CD4-positive, alpha-beta T cell treated with Interleukin-4 for 1 hour (primary cell): ENCODE results near the gene CAMK2A.
"Not testable (repeated sequence)": the region's sequence is repeated elsewhere in the genome, so short reads cannot be mapped to it uniquely, and the experiment has no call there.

ENCODE experiments used
- DNase-seq, 2 donors: peaks; one replicate each; pipeline ENCODE4 v3.0.0-alpha.2; 2020 to 2022

The CAMK2A gene

DNA sequence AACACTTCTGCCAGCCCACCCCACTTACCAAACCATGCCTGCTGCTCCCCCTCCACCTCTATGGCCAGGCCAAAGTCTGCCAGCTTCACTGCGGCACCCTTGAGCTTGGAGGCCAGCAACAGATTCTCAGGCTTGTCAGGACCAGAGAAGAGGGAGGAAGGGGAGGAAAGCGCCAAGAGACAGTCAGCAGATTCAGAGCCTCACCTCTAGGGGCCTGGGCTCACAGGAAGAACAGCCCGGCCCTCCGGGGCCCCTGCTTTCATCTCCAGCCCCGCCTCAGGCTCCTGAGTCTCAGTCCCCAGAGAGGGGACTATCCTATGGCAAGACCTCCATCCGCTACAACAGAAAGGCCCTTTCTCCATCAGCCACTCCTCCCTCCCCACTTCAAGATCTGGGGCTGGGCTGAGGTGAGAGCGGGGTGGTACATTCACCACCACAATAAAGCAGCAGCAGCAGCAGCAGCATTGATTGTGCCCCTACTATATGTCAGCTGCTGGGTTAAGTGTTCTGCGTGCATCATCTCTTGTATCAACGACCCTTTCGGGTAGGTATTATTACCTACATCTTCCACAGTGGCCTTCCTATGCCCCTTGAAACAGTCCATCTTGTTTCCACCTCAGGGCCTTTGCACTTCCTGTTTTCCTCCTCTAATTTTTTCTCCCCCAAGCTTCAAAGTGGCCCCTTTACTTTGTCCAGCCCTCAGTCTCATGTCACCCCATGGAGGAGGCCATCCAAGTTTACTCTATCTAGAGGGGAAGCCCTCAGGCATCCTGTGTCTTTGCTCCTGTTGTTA is 36.0 kb downstream of the CAMK2A start:
- DNase-seq, result no peak

DNA sequence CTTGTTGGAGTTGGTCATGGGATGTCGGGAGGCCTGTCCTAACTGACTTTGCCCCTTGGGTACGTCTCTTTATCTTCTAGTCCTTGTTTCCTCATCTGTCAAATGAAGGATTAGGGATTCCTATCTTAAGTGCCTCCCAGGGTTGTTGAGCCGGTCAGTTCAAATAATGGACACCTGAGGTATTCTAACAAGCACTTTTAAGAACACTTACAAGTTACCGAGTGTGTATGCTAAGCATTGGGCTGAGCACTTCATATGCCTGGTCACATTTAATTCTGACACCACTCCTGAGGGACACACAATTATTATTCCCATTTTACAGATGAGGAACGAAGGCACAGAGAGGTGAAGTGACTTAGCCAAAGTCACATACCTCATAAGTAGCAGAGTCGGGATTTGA is 37.1 kb downstream of the CAMK2A start:
- no peak for DNase-seq

DNA sequence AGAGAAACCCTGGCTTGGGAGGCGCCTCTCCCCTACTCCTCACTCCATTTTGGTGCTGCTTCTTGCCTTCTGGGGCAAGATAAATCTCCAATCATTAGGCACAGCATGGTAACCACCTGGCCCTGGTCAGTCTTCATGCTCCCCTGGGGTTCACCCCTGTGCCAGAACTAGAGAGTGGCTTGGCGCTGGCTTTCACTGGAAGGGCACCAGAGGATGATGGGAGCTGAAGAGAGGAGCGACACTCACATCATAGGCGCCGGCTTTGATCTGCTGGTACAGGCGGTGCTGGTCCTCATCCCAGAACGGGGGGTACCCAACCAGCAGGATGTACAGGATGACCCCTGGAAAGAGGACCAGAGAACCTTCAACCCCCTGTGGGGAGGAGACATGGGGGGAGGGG is 38.1 kb downstream of the CAMK2A start:
- no peak for DNase-seq

DNA sequence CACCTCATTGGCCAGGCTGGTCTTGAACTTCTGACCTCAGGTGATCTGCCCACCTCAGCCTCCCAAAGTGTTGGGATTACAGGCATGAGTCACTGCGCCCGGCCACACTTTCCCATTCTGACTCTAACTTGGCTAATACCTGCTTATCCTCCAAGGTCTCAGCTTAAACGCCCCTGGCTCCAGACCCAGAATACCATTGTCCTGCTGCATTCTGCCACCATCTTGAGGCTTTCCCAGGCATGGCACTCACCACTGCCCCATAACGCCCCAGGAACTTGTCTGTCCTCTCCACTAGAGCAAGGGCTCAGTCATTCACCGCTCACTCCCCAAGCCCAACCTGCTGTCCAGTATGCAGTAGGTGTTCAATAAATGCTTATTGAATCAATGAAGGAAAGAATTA is 39.8 kb downstream of the CAMK2A start:
- no peak for DNase-seq

DNA sequence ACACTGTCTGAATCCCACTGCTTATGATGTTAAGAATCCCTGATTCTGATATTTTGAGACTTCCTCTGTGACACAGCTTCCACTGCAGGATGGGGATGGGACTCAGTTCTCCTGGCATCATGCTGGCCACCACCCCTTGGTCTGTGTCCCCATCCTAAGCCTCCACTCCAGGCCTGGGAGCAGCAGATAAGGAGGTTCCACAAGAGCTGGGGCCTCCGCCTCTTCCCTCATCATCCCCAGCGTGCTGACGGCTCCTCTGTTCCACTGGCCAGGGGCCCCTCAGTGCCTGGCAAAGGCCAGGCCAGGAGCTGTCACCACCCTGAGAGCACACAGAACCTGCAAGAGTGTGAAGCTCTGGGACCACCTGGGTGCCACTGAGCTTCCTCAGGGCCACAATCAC is 40.6 kb downstream of the CAMK2A start:
- DNase-seq, result no peak

DNA sequence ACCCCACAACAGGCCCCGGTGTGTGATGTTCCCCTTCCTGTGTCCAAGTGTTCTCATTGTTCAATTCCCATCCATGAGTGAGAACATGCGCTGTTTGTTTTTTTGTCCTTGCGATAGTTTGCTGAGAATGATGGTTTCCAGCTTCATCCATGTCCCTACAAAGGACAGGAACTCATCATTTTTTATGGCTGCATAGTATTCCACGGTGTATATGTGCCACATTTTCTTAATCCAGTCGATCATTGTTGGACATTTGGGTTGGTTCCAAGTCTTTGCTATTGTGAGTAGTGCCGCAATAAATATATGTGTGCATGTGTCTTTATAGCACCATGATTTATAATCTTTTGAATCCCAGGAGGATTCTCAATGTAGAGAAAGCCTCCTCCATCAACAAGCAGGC is 41.1 kb downstream of the CAMK2A start:
- not testable (repeated sequence) for DNase-seq

DNA sequence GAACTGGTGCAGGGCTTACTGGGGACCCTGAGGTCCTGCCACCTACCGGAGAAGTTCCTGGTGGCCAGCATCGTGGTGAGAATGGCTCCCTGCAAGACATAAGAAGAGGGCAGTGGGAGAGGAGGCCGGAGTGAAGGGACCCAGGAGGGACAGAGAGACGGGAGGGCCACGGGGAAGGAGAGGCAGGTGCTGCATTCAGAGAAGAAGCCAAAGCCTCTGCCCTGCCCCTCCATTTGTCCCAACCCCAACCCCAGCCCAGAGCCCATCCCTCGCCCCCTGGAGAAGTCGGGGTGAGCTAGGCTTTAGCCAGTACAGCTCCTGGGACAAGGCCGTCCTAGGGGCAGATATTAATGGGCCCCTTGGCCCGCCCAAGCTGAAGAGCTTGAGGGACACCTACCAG is 41.8 kb downstream of the CAMK2A start:
- no peak for DNase-seq

DNA sequence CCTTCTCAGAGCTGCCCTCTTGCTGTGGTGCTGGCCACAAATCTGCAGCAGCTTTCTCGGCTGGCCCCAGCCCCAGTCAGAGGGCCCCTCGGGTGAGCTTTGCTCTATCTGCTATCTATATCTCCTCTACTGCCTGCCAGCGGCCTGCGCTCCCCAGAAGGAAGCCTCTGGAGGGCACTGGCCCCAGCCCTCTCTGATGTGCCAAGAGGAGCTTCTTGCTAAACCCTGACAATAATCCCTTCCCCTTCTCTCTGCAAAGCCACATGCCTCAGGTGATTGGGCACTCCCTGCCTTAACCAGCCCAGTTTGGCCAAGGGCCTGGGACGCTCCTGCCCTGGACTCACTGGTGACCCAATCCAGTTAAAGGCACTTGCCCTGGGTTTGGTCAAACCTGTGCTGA is 42.7 kb downstream of the CAMK2A start:
- DNase-seq, result no peak

DNA sequence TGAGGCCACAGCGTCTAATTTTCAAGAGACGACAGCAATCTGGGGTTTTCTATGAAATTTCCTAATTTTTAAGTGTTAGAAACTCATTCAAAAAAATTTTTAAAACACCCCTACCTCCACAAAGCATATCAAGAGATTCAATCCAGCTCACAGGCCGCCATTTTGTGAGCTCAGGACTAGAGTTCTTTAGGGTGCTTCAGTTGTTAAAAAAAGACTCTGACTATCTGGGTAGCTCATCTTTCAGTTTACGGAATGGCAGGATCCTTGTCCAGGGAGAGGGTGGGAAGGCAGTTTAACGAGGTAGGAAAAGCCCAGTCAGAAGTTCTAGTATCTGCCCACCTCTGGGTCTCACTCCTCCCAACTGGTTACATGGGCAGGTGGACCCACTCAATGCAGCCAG is 43.1 kb downstream of the CAMK2A start:
- no peak for DNase-seq

DNA sequence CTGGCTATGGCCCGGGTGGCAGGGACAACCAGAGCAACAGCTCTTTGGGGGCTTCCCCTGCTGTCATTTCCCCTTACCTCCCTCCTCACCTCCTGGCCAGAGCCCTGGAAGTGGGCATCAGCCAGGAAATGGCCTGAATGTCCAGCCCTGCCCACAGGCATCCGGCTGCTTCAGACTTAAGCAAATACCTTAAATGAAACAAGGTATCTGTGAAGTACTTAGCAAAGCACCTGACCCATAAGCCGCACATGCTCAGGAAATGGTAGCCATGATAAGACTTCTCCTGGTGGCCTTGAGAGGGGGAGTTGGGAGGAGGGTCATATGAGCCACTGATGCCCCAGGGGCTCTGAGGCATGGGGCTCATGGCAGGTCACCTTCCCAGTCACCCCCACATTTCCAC is 43.8 kb downstream of the CAMK2A start:
- no peak for DNase-seq

DNA sequence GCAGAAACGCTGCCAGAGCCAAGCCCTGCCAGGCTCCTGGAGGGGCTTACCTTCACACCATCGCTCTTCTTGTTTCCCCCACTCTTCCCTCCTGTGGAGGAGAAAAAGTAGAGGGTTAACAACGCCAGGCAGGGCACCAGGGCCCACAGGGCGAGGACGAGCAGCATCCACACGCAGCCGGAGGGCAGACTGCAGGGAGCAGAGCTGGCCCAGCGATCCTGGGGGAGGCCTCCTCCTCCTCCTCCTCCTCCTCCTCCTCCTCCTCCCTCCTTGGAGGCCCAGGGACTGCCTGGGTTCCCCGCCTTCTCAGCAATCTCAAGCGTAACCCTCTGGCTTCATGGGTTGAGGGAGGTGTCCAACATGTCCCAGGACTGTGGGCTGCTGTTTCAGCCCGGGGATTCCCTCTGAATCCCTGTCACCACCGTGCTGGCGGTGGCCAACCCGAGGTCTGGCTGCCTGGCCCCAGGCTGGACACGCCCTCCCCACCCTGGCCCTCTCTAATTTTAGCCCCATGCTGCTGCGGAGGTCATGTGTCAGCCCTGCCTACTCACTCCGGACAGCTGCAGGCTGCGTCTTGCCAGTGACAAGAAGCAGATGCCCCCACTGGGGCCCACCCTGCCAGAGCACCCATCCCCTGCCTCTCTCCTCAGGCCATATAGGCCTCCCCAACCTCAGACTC is 44.3 kb downstream of the CAMK2A start:
- DNase-seq, result no peak

DNA sequence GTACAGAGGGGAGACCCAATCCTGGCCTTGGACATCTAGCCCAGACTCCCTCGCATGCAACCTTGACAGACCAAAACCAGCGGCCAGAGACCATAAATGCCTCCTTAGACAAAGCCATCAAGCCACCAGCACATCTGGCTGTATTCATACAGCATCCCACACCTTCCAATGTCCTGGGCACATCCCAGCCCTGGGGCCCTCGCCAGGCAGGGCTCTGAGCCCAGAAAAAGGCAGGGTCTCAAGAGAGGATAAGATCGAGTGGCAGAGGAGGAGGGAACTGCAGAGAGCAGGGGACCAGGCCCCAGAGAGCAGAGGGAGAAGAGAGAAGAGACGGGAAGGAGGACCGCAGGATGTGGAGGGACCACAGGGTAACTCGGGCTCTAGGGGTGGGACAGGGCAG is 45.4 kb downstream of the CAMK2A start:
- no peak for DNase-seq

DNA sequence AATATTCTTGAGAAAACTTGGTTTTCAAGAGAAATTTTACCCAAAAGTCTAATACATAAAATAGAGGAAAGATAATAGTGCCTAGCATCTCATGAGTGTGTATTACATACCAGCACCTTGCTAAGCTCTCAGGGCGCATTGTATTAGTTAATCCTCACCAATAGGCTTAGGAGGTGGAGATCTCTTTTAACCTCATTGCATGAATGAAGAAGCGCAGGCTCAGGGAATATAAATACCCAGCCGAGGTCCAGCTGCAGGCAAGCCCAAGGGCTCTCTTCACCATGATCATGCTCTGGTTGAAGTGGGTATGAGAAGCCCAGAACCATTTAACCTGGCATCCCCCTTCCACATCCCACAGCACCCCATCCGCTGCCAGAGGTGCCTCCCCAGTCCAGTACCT is 46.0 kb downstream of the CAMK2A start:
- no peak for DNase-seq

DNA sequence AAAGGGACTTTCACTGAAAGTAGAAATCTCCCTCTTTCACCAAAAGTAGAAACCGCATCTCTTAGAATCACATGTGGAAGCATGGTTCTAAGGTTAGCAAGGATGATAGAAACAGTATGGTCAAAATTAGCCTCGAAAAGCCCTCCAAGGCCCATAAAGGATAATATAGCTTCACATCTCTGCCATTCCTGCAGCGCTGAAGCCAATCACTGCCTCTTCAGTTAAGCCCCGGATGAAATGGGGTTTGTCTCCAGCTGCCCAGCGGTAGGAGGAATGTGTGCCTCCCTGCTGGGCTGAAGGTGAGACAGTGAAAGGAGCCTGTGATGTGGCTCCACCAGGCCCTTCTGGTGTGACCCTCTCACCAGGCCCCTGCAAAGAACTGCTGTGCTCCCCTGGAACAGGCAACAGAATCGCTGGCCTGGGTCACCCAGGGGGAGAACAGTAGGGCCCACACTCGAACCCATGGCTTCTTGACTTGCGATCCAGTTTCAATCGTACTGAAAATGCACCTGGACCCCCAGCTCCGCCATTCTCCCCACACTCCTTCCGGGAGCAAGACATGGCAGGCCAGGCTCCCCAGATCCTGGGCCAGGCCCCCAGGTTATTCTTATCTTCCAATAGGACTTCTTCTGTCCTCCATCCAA is 47.2 kb downstream of the CAMK2A start:
- DNase-seq, result no peak

DNA sequence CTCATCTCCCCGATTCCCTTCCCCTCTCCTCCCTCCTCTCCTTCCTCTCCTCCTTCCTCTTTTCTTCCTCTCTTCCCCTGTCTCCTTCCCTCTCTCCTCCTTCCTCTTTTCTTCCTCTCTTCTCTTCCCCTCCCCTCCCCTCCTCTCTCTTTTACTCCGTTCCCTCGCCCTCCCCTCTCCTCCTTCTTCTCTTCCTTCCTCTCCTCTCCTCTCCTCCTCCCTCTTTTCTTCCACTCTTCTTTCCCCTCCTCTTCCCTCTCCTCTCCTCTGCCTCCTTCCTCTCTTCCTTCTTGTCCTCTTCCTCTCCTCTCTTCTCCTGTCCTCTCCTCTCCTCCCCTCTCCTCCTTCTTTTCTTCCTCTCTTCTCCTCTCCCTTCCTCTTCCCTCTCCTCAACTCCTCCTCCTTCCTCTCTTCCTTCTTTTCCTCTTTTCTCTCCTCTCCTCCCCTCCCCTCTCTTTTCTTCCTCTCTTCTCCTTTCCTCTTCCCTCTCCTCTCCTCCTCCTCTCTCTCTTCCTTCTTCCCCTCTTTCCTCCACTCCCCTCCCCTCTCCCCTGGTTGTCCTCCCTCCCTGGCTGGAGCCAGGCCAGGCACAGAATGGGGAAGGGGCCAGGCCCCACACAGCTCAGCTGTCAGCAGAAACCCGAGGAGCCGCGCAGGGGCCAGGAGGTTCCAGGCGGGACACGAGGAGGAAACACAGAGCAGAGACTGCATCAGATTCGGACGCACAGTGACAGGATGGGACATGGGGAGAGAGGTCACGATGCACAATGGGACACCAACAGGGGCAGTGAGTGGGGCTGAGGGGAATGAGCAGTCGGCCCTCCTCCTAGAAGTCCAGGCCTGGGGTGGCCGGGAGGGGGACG is 48.0 kb downstream of the CAMK2A start:
- DNase-seq, result no peak

DNA sequence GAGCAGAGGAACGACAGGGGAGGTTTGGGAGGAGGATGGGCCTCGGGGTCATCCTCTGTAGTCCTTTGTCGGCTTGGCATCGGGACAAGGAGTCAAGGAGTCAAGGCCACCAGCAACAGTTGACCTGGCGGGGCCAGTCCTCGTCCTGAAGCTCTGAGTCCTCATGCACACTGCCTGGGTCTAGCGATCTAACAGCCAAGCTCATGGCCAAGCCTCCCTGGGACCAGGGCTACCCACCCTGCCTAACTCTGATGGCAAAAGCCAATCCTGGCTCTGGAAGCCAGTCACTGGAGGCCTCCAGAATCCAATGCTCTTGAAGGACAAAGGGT is 49.8 kb downstream of the CAMK2A start:
- no peak for DNase-seq

DNA sequence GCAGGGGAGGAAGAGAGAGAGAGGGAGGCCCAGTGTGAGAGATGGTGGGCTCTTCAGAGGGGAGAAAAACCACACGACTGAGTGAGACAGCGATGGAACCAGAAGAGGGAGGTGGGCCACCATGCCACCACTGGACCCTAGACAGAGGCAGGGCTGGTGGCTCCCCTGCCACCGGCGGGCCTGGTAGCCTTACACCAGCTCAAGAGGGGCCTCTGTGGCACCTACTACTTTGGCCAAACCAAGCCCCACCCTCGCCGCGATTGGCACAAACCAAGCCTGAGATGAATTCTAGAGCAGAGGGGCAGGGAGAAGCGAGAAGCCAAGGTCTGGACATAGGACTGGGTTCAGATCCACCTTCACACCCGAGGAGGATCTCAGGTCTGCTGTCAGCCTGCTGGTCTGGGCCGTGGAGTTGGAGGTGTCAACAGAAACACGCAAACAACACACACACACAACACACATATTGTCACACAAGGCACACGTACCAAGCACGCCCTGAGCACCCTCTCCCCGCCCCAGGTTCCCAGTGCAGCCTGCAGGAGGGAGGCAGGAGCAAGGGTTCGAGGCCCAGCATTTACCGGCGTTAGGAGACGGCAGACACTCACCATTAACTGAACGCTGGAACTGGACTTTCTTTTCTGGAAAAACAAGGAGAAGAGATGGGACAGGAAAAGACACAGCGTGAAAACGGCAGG is 50.3 kb downstream of the CAMK2A start:
- DNase-seq, result no peak

DNA sequence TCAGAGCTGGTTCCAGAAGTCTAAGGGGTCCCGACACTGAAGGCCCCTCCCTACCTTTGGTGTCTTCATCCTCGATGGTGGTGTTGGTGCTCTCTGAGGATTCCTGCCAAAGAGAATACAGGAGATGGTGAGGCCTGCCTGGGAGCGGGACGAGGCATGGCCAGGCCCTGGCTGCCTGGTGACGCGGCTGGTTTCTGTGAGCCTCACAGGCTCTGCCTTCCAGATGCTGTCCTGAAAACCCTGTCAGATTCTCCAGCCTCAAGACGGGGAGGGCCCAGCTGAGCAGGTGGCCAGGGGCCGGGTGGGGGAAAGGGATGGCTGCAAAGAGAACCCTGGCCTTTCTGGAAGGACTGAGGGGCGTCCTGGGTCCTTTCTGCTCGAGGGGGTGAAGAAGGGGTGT is 50.9 kb downstream of the CAMK2A start:
- DNase-seq, result no peak

DNA sequence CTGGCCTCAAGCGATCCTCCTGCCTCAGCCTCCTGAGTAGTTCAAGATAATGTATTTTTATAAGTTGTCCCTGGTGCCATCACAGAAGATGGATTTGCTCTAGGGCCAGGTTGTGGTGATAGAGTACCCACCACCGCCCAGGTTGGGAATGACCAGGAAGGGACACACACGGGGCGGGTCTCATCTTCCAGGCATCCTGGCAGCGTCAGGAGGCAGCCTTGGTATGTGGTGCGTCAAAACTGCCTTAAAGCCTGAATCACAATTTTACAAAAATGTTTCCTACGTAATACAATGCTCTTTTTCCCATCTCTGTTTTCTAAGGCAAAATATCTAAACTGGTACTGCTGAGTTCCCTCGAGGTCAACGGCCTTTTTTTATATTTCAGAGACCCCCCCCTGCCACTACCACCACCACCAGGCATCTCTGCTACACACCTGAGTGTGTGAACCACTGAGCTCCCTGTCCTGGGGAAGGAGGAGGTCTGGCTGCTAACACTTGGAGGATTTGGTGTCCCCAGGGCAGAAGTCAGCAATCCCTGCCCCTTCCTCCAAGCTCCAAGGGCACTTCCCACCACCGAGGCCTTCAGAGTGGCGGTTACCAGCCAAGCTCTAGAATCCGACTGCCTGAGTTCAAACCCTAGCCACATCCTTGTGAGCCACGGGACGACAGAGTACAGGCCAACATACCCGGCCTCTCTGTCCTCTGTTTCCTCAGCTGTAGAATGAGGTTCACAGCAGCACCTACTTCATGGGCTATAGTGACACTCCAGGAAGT is 52.4 kb downstream of the CAMK2A start:
- no peak for DNase-seq

DNA sequence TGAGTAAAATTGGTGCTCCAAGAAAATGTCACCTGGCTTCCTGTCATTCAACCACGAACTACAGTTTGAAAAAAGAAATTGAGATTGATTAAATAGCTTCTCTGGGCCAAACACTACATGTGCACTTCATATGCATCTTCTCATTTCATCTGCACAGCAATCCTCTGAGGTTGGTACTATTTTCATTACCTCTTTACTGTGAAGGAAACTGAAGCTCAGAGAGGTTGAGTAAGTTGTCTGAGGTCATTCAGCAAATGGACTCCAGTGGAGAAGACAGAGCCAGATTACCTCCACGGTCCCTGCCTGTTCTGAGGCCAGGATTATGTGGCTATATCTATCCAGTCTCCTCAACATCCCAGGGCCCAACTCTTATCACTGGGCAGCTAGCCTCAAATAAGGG is 53.3 kb downstream of the CAMK2A start:
- DNase-seq, result no peak

DNA sequence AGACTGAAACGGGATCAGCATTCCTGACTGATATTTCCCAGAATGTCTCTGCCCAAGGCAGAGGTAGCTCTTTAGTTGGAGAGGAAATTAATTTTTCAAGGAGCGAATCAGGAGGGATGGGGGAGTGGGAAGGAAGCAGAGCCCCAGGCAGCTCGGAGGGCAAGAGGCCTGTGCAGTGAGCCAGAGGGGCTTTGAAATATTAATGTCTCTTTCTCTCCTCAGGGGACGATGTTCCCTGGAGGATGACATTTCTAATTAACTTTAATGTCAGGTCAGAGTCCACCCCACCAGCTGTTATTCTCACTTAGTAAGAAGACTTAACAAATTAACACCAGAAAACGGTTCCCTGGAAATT is 54.1 kb downstream of the CAMK2A start:
- DNase-seq, result no peak
